ENCODE data around the gene SMKR1. TPM values are rescaled to one million over a fixed set of nuclear protein-coding genes. Genes with fewer than 3 reads are reported as not detected.
"Not testable (repeated sequence)": the region's sequence is repeated elsewhere in the genome, so short reads cannot be mapped to it uniquely, and the experiment has no call there.

Gene SMKR1
- total RNA-seq, 2 experiments from 2014 or later: 1.6 to 2.2 TPM

GRCh38 chr7:129468087-129468486 lies 34.2 kb upstream of the SMKR1 start:
- CTCF ChIA-PET: interaction anchor here (0.5 to 8.6 kb wide), 3 partner anchors 99 to 125 kb away, joined by 3 to 142 read pairs (median 4); no protein-coding TSS in a partner anchor
- POLR2A ChIA-PET: interaction anchor here (1.0 to 1.5 kb wide), 2 partner anchors 34 to 100 kb away, joined by 3 read pairs; partner anchors contain the start of gene STRIP2
- H3K4me3 Mint-ChIP-seq: no peak overlapping the region
- no peak for DNase-seq
- H3K27ac Mint-ChIP-seq: no peak overlapping the region
- H3K4me1 Mint-ChIP-seq: peaks cover 12% of the 10 kb centered on the region
- H3K27me3 Mint-ChIP-seq: no peaks in the 10 kb centered on the region
- H3K36me3 Mint-ChIP-seq (ENCODE audit: low read depth): peaks cover 31% of the 10 kb centered on the region
- no peaks in the 10 kb centered on the region for H3K9me3 Mint-ChIP-seq

- POLR2A ChIA-PET: interaction anchor here (1.0 to 1.5 kb wide), 3 partner anchors 34 to 101 kb away, joined by 3 to 9 read pairs (median 3); partner anchors contain the start of gene STRIP2
- CTCF ChIA-PET: interaction anchor here (1.5 to 8.6 kb wide), 3 partner anchors 92 to 125 kb away, joined by 4 to 142 read pairs (median 7); no protein-coding TSS in a partner anchor
- H3K27ac Mint-ChIP-seq: peak overlapping the region; percentile 31
These were observed 33.8 kb upstream of the SMKR1 start for GRCh38 chr7:129468547-129468946.

GRCh38 chr7:129469930-129470329 lies 32.4 kb upstream of the SMKR1 start:
- Mint-ChIP-seq H3K27me3 (no peaks in the 10 kb centered on the region), H3K9me3 (no peaks in the 10 kb centered on the region), H3K4me1 (peaks cover 12% of the 10 kb centered on the region), H3K4me3 (no peak overlapping the region), H3K27ac (no peak overlapping the region), H3K36me3 (ENCODE audit: low read depth) (peaks cover 31% of the 10 kb centered on the region)
- POLR2A ChIA-PET: interaction anchor here (1.5 kb wide), 1 partner anchor 102 kb away, joined by 9 read pairs; no protein-coding TSS in a partner anchor
- CTCF ChIA-PET: interaction anchor here (0.6 to 8.6 kb wide), 6 partner anchors 36 to 127 kb away, joined by 3 to 142 read pairs (median 7); partner anchors contain the start of gene STRIP2
- no peak for DNase-seq

More at GRCh38 chr7:129468547-129468946, 33.8 kb upstream of the SMKR1 start:
- Mint-ChIP-seq H3K27me3 (no peaks in the 10 kb centered on the region), H3K36me3 (ENCODE audit: low read depth) (peaks cover 33% of the 10 kb centered on the region), H3K9me3 (no peaks in the 10 kb centered on the region), H3K4me1 (peaks cover 12% of the 10 kb centered on the region), H3K4me3 (no peak overlapping the region)
- DNase-seq: no peak

GRCh38 chr7:129470411-129470810 lies 31.9 kb upstream of the SMKR1 start:
- Mint-ChIP-seq H3K27ac (no peak overlapping the region), H3K4me1 (peaks cover 12% of the 10 kb centered on the region), H3K36me3 (ENCODE audit: low read depth) (peaks cover 28% of the 10 kb centered on the region), H3K27me3 (no peaks in the 10 kb centered on the region), H3K4me3 (no peak overlapping the region), H3K9me3 (no peaks in the 10 kb centered on the region)
- ChIA-PET CTCF (interaction anchor here (0.6 to 8.6 kb wide), 9 partner anchors 36 to 307 kb away, joined by 3 to 142 read pairs (median 6); partner anchors contain the start of gene STRIP2), POLR2A (interaction anchor here (3.2 kb wide), 1 partner anchor 103 kb away, joined by 10 read pairs; no protein-coding TSS in a partner anchor)
- no peak for DNase-seq

- ChIA-PET POLR2A (interaction anchor here (0.8 to 3.2 kb wide), 3 partner anchors 37 to 104 kb away, joined by 3 to 10 read pairs (median 4); partner anchors contain the start of gene STRIP2), CTCF (interaction anchor here (0.5 to 8.6 kb wide), 21 partner anchors 8 to 354 kb away, joined by 3 to 142 read pairs (median 4); partner anchors contain the start of gene STRIP2)
- Mint-ChIP-seq H3K9me3 (no peaks in the 10 kb centered on the region), H3K27ac (no peak overlapping the region), H3K27me3 (no peaks in the 10 kb centered on the region), H3K36me3 (ENCODE audit: low read depth) (peaks cover 26% of the 10 kb centered on the region), H3K4me3 (no peak overlapping the region), H3K4me1 (peaks cover 12% of the 10 kb centered on the region)
- DNase-seq: no peak
These were observed 30.9 kb upstream of the SMKR1 start for GRCh38 chr7:129471402-129471827.

GRCh38 chr7:129475931-129476330 lies 26.4 kb upstream of the SMKR1 start:
- CTCF ChIA-PET, DNase-seq, H3K27ac Mint-ChIP-seq, H3K9me3 Mint-ChIP-seq, POLR2A ChIA-PET, H3K27me3 Mint-ChIP-seq, H3K4me1 Mint-ChIP-seq, H3K4me3 Mint-ChIP-seq: not testable (repeated sequence)
- peaks cover 25% of the 10 kb centered on the region for H3K36me3 Mint-ChIP-seq (ENCODE audit: low read depth)

GRCh38 chr7:129476398-129476797 lies 25.9 kb upstream of the SMKR1 start:
- H3K4me3 Mint-ChIP-seq, CTCF ChIA-PET: not testable (repeated sequence)

GRCh38 chr7:129479831-129480230 lies 22.5 kb upstream of the SMKR1 start:
- DNase-seq: no peak
- Mint-ChIP-seq H3K36me3 (ENCODE audit: low read depth) (peaks cover 37% of the 10 kb centered on the region), H3K27ac (no peak overlapping the region), H3K4me3 (no peak overlapping the region), H3K4me1 (no peaks in the 10 kb centered on the region), H3K27me3 (no peaks in the 10 kb centered on the region), H3K9me3 (no peaks in the 10 kb centered on the region)
- CTCF ChIA-PET: interaction anchor here (0.7 kb wide), 1 partner anchor 112 kb away, joined by 3 read pairs; no protein-coding TSS in a partner anchor
- POLR2A ChIA-PET: interaction anchor here (1.2 kb wide), 1 partner anchor 132 kb away, joined by 3 read pairs; the partner anchor contains the start of gene NRF1

More at GRCh38 chr7:129476398-129476797, 25.9 kb upstream of the SMKR1 start:
- H3K4me1 Mint-ChIP-seq, DNase-seq, POLR2A ChIA-PET, H3K27ac Mint-ChIP-seq, H3K9me3 Mint-ChIP-seq, H3K27me3 Mint-ChIP-seq: not testable (repeated sequence)
- peaks cover 26% of the 10 kb centered on the region for H3K36me3 Mint-ChIP-seq (ENCODE audit: low read depth)

- H3K27ac Mint-ChIP-seq: no peak overlapping the region
- H3K27me3 Mint-ChIP-seq: no peaks in the 10 kb centered on the region
- H3K4me1 Mint-ChIP-seq: no peaks in the 10 kb centered on the region
- DNase-seq: no peak
- no peaks in the 10 kb centered on the region for H3K9me3 Mint-ChIP-seq
- ChIA-PET CTCF (interaction anchor here (0.5 to 1.4 kb wide), 4 partner anchors 9 to 197 kb away, joined by 3 read pairs; no protein-coding TSS in a partner anchor), POLR2A (interaction anchor here (1.2 kb wide), 1 partner anchor 131 kb away, joined by 3 read pairs; the partner anchor contains the start of gene NRF1)
- peaks cover 36% of the 10 kb centered on the region for H3K36me3 Mint-ChIP-seq (ENCODE audit: low read depth)
- no peak overlapping the region for H3K4me3 Mint-ChIP-seq
These were observed 21.5 kb upstream of the SMKR1 start for GRCh38 chr7:129480674-129481363.

GRCh38 chr7:129481376-129481775 lies 21.0 kb upstream of the SMKR1 start:
- not testable (repeated sequence) for H3K9me3 Mint-ChIP-seq, H3K27ac Mint-ChIP-seq, H3K4me1 Mint-ChIP-seq, H3K27me3 Mint-ChIP-seq, DNase-seq, H3K4me3 Mint-ChIP-seq
- CTCF ChIA-PET: interaction anchor here (0.5 to 1.4 kb wide), 4 partner anchors 10 to 197 kb away, joined by 3 read pairs; no protein-coding TSS in a partner anchor
- POLR2A ChIA-PET: interaction anchor here (1.6 kb wide), 1 partner anchor 47 kb away, joined by 3 read pairs; the partner anchor contains the start of gene STRIP2
- H3K36me3 Mint-ChIP-seq (ENCODE audit: low read depth): peaks cover 41% of the 10 kb centered on the region

- no peaks in the 10 kb centered on the region for H3K27me3 Mint-ChIP-seq
- POLR2A ChIA-PET: interaction anchor here (1.6 kb wide), 1 partner anchor 49 kb away, joined by 3 read pairs; the partner anchor contains the start of gene STRIP2
These were observed 19.6 kb upstream of the SMKR1 start for GRCh38 chr7:129482781-129483180.

GRCh38 chr7:129489491-129489890 lies 12.8 kb upstream of the SMKR1 start:
- no peak overlapping the region for H3K27ac Mint-ChIP-seq
- H3K9me3 Mint-ChIP-seq: no peaks in the 10 kb centered on the region
- no peaks in the 10 kb centered on the region for H3K27me3 Mint-ChIP-seq
- H3K36me3 Mint-ChIP-seq (ENCODE audit: low read depth): peaks cover 45% of the 10 kb centered on the region
- POLR2A ChIA-PET: no interaction called here
- no peak overlapping the region for H3K4me3 Mint-ChIP-seq
- CTCF ChIA-PET: interaction anchor here (0.5 kb wide), 1 partner anchor 884 kb away, joined by 3 read pairs; no protein-coding TSS in a partner anchor
- H3K4me1 Mint-ChIP-seq: peaks cover 22% of the 10 kb centered on the region
- DNase-seq: no peak

More at GRCh38 chr7:129482781-129483180, 19.6 kb upstream of the SMKR1 start:
- Mint-ChIP-seq H3K9me3 (no peaks in the 10 kb centered on the region), H3K27ac (no peak overlapping the region), H3K4me3 (no peak overlapping the region), H3K36me3 (ENCODE audit: low read depth) (peaks cover 42% of the 10 kb centered on the region), H3K4me1 (no peaks in the 10 kb centered on the region)
- DNase-seq: no peak
- CTCF ChIA-PET: interaction anchor here (1.3 kb wide), 1 partner anchor 264 kb away, joined by 4 read pairs; no protein-coding TSS in a partner anchor

- Mint-ChIP-seq H3K4me3 (no peak overlapping the region), H3K9me3 (no peaks in the 10 kb centered on the region), H3K27me3 (no peaks in the 10 kb centered on the region), H3K36me3 (ENCODE audit: low read depth) (peaks cover 24% of the 10 kb centered on the region), H3K27ac (no peak overlapping the region), H3K4me1 (peaks cover 43% of the 10 kb centered on the region)
- no peak for DNase-seq
- POLR2A ChIA-PET: no interaction called here
- CTCF ChIA-PET: no interaction called here
These were observed 9.9 kb upstream of the SMKR1 start for GRCh38 chr7:129492391-129492790.

All from activated CD4-positive, alpha-beta memory T cell treated with anti-CD3 and anti-CD28 coated beads, Interleukin-2, amount 10 ng/mL, durations not matched to agents 7 days and 5 days (primary cell).